ENCODE measurements around the gene LIMCH1.

GRCh38 chr4:41534404-41534803 lies 3.6 kb upstream of the LIMCH1 start:
- TF ChIP-seq POLR2AphosphoS5 (IDR thresholded peaks at IDR 0.05; ENCODE audit: low read depth, low read length) (no peak), SIN3A (IDR thresholded peaks at IDR 0.05; ENCODE audit: borderline replicate concordance, insufficient read depth, low read length) (no peak), REST (IDR thresholded peaks at IDR 0.05; ENCODE audit: insufficient read depth in 1 of 2, low read depth in 2 of 2, low read length in 2 of 2) (no peak)

Data from PFSK-1 (cell line).